Renal pelvis (tissue), 4 donors: ENCODE results near the gene APOL4. TPM values are rescaled to one million over a fixed set of nuclear protein-coding genes. Genes with fewer than 3 reads are reported as not detected.
A peak's percentile ranks its signal among the peaks of the same experiment; 100 is the strongest.
"Not testable (repeated sequence)": the region's sequence is repeated elsewhere in the genome, so short reads cannot be mapped to it uniquely, and the experiment has no call there.

Experiments
- DNase-seq: peaks from one replicate; pipeline ENCODE4 v3.0.0-alpha.2; 2013
- polyA plus RNA-seq, 3 donors: library from polyadenylated mRNA; unstranded; fragments of 120-200 nt; gene quantifications; one replicate each; pipeline ENCODE4 v1.2.1, GENCODE V29; 2013; ENCODE audit not compliant: insufficient read length in 3 of 3

The APOL4 gene
- polyA plus RNA-seq, 3 donors, result 5.2 to 10.2 (median 6.1) TPM

- no peak for DNase-seq
These were observed 15.6 kb downstream of the APOL4 start for GRCh38 chr22:36185828-36186624.

GRCh38 chr22:36184433-36185025 lies 17.1 kb downstream of the APOL4 start:
- no peak for DNase-seq

- no peak for DNase-seq
These were observed 18.2 kb downstream of the APOL4 start for GRCh38 chr22:36183446-36183845.

- DNase-seq, result no peak
These were observed 18.8 kb downstream of the APOL4 start for GRCh38 chr22:36182857-36183256.

DNA sequence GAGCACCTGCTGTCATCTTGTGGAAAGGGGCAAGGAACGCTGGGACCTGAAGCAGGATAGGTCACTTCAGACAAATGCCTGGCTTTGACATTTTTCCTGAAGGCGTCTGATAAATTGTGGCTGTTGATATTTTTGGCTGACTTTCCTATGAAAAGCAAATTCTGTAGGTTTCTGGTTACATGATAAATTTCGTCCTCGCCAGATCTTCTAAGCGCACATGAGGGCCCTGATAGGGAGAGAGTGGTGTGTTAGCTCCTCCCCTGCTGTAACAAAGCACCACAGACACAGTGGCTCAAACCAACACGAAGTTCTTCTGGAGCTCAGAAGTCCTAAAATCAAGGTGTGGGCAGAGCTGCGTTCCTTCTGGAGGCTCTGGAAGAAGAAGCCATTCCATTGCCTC lies 19.6 kb downstream of the APOL4 start:
- DNase-seq, result no peak

DNA sequence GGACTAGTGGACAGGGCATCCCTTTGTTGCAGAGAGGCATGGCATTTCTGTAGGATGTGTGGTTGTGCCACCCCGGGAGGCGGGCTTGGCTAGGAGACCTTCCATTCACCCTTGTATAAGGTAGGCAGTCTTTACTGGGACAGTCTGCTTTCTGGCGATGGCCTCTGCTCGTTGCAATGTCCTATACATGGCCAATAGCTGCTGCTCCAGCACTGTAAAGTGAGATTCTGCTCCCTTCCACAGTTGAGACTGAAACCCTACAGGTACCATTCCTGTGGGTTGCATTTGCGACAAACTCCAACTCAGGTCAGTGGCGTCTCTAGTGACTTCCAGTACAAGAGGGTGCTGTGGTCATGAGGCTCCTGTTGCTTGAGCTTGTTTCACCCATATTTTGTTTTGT lies 20.7 kb downstream of the APOL4 start:
- no peak for DNase-seq

DNA sequence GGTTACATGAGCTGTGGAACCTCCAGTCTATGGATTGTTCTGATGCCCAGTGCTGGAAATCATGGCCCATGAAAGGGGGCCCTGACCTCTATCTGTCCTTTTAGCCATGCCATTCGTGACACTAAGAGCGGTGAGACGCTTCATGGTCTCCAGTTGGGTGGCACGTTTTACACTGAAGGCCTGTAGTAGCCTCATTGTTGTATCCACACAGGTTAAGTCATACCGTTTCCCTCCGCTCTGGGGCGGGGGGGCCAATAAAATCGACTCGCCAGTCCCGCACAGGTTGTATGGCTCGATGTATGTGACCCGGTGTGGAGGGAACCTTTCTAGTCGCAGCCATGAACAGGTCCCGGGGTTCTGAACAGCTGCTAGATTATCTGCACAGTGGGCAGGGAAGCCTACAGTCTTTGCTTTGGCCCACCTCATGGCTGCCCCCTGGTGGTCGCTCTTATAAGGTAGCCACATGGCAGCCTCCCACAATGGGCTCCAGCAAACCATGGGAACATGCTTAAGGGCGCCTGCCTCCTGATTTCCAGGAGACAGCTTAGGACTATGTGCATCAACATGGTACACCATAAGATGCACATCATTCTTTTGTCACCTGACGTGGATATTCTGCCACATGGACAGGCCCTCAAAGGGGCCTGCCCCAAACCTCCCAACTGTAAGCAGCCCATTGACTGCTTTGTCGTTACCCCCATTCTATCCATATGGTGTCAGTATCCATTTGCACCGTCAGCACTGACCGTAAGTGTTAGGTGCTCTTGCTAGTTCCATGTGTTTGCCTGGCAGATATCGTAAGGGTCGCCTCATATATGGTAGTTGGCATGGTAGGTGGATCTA lies 21.4 kb downstream of the APOL4 start:
- peak; percentile 48 for DNase-seq

DNA sequence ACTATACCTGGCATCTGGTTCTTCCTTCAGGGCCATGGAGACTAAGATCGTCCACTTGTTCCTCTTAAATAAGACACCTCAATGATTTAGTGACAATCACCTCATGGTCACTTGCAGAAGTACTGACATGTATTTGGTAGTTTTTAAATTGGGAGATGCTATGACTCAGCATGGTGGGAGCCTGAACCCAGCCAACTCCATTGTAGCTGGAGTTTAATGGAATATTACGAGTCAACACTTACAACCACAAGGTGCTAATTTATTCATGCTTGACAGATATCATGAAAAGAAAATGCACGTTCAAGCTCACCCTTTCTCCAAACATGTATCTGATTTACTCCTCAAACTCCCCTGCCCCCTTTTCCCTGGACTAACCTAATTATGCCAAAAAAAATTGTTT lies 24.4 kb downstream of the APOL4 start:
- no peak for DNase-seq

DNA sequence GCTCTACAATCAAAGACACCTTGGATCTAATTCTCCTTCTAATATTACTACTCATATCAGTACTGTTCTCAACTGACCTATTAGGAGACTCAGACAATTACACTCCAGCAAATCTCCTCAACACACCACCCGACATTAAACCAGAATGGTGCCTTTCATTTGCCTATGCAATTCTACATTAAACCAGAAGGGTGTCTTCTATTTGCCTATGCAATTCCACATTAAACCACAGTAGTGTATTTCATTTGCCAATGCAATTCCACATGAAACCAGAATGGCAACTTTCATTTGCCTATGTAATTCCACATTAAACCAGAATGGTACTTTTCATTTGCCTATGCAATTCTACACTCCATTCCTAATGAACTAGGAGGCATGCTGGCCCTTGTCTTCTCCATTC lies 25.7 kb downstream of the APOL4 start:
- DNase-seq, result no peak

- DNase-seq, result no peak
These were observed 29.7 kb downstream of the APOL4 start for GRCh38 chr22:36171941-36172340.

DNA sequence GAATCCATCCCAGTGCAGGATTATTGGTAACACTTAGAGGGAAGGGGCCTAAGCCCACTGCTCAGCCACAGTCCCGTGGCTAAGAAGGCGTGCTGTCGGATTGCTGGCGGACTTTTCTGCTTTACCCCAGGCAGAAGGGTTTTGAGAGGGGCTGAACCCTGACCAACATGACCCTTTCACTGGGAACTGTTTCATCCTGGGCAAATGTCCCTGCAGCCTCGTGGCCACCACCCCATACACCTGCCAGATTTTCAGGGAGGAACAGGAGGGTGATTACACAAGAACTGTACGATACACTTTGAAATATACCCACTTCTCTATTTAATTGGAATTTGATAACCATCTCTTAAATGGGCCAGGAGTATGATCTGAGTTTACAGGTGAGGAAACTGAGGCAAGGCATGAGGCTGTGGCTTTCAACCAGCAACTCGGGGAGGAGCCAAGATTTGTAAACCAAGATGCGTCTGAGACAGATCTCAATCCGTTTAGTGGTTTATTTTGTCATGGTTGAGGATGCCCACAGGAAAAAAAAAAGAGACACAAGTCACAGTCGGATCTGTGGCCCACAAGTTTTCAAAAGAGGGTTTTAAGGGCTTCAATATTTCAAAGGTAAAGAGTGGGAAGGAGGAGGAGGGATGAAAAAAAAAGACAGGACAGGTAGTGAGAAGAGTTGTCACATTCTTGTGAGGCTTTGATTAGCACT lies 34.9 kb downstream of the APOL4 start:
- DNase-seq, result no peak

DNA sequence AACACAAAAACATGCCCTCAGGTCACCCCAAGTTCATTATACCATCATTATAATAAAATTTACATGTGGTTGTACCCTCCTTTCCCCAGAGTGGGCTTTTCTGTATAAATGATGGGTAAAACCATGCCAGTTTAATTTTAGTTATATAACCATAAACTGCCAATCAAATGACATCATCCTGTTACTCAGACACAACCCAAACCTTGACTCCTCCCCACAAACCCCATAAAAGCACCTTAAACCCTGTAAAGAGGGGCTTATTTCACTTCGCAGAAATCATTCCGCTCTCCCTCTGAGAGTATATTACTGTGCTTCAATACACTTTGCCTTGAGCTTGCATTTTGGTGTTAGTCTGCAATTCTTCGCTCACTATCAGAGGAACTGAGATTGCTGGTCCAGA lies 35.5 kb downstream of the APOL4 start:
- DNase-seq, result no peak

DNA sequence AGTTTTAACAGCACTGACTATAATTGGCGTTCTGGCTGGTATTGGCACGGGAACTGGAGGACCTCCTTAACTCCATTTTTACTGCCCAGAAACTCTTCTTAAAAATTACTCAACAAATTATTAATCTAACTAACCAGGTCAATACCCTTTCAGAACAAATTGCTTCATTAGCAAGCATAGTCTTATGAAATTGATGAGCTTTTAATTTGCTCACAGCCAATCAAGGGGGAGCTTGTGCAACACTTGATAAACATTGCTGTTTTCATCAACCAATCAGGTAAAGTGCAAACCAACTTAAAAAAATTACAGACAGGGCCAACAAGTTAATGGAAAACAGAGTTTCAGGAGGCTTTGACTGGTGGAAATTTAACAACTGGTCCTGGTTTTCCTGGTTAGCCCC lies 36.5 kb downstream of the APOL4 start:
- DNase-seq, result no peak

GRCh38 chr22:36164621-36165020 lies 37.0 kb downstream of the APOL4 start:
- DNase-seq, result no peak

GRCh38 chr22:36163497-36163896 lies 38.1 kb downstream of the APOL4 start:
- DNase-seq, result no peak

DNA sequence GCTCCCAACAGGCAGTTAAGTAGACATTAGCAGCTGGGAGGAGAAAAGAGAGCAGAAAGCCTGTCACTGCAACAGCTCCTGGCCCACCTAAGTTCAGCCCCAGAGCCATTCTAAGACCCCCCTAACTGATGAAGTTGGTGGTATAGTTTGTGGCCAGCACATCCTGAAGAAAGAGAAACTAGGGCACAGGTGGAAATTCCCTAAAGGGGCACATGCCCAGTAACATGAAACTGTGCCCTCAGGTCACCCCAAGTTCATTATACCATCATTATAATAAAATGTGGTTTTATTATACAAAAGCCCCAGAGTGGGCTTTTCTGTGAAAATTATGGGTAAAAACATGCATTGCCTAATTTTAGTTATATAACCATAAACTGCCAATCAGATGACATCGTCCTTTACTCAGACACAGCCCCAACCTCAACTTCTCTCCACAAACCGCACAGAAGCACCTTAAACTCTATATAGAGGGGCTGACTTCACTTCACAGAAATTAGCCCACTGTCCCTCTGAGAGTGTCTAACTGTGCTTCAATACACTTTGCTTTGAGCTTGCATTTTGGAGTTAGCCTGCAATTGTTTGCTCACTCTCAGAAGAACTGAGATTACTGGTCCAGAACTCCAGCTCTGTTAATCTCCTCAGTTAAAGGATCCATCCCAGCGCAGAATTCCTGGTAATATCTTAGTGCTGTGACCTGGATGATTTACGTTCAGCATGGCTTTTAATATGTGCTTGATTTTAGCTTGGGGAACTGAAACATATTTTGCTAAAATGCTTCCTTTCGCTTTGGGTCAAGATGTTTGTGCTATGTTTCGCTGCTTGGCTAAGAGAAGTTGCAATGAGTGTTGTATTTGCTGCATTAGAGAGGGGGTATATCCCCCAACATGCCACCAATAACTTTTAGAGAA lies 39.2 kb downstream of the APOL4 start:
- DNase-seq, result no peak

DNA sequence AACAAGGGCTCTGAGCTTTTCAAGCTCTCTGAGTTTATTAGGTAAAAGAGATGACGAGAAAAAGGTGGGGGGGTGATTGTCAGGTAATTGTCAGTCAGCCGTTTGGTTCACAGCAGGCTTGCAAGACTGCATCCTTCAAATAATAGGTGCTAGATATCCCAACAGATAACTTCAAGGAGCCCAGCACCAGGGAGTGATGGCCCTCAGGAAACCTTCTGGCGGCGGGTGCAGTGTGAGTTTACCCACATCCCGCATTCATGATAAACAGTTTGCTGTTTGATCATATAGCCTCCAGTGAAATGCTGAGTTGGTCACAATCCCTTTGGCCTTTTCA lies 39.8 kb downstream of the APOL4 start:
- DNase-seq, result not testable (repeated sequence)

DNA sequence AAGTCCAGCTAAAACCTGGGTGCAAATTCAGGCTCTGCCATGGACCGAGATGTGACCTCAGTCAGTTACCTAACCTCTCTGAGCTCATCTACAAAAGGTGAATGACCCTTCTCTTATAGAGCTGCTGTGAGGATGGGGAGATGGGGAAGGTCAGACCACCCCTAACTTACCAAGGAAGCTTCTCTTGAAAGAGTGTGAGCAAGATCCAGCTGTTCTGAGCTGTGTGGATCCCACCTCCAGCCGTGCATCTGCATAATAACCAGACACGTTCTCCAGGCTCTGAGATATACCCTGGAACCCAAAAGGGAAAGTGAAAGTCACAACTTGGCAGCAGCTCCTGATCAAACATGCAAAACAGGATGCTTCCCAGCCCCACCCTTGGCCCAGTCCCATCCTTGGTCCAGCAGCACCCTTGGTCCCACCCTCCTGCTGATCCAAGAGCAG lies 41.1 kb downstream of the APOL4 start, which contains the start of gene APOL3:
Gene APOL3 (minus strand): TSS at position 257 of the 444 bp plus-strand sequence. CDS start 11,700 bp downstream, outside the sequence.
- no peak for DNase-seq

GRCh38 chr22:36156515-36157419 lies 44.8 kb downstream of the APOL4 start:
- DNase-seq, result peak; percentile 64

GRCh38 chr22:36156119-36156514 lies 45.5 kb downstream of the APOL4 start:
- no peak for DNase-seq
